ENCODE data around the gene ZBTB38. TPM values are rescaled to one million over a fixed set of nuclear protein-coding genes. Genes with fewer than 3 reads are reported as not detected.

Gene ZBTB38
- total RNA-seq, 1 experiment from 2014 or later = 46.7 TPM

GRCh38 chr3:141343865-141344271 is 24.4 kb upstream of the ZBTB38 start:
- H3K27me3 ChIP-seq (ENCODE audit: control insufficient read depth, insufficient read depth, low read length) = no peaks in the 10 kb centered on the region
- in situ Hi-C loops (cut with HindIII; ENCODE audit: low pct_unique_long_range_greater_than_20kb, low sequenced_read_pairs) (no loop called here), intact Hi-C loops (cut with micrococcal nuclease; ENCODE audit: unreplicated experiment) (no loop called here)
- no peaks in the 10 kb centered on the region for H3K9me3 ChIP-seq (ENCODE audit: control insufficient read depth, insufficient read depth, low read depth, low read length)
- H3K4me1 ChIP-seq (ENCODE audit: control insufficient read depth, insufficient read depth, low read length) = no peaks in the 10 kb centered on the region
- no peak overlapping the region for H3K4me3 ChIP-seq (ENCODE audit: low read depth in 2 of 2, low read length in 2 of 2)
- H3K27ac ChIP-seq (ENCODE audit: low read length) = no peak overlapping the region
- no peaks in the 10 kb centered on the region for H3K36me3 ChIP-seq (ENCODE audit: control insufficient read depth, insufficient read depth, low read length)
- ChIA-PET POLR2A (no interaction called here), CTCF (no interaction called here)
- TF ChIP-seq POLR2AphosphoS5 (IDR thresholded peaks at IDR 0.05; ENCODE audit: low read depth, low read length) (no peak), REST (IDR thresholded peaks at IDR 0.05; ENCODE audit: insufficient read depth in 1 of 2, low read depth in 2 of 2, low read length in 1 of 2) (no peak), TCF7L2 (IDR thresholded peaks at IDR 0.05; ENCODE audit: low read depth, low read length) (no peak), SIN3A (IDR thresholded peaks at IDR 0.05; ENCODE audit: borderline replicate concordance, insufficient read depth, low read depth, low read length) (no peak), CTCF (IDR thresholded peaks at IDR 0.05) (no peak)
- ATAC-seq (no peak), DNase-seq (ENCODE audit: low read depth, low spot score) (no peak)
- BruUV-seq (replicated peaks) = no TSS peak

- Histone ChIP-seq H3K4me3 (ENCODE audit: low read depth in 2 of 2, low read length in 2 of 2) (no peak overlapping the region), H3K36me3 (ENCODE audit: control insufficient read depth, insufficient read depth, low read length) (no peaks in the 10 kb centered on the region), H3K4me1 (ENCODE audit: control insufficient read depth, insufficient read depth, low read length) (no peaks in the 10 kb centered on the region), H3K27ac (ENCODE audit: low read length) (no peak overlapping the region), H3K27me3 (ENCODE audit: control insufficient read depth, insufficient read depth, low read length) (no peaks in the 10 kb centered on the region), H3K9me3 (ENCODE audit: control insufficient read depth, insufficient read depth, low read depth, low read length) (no peaks in the 10 kb centered on the region)
- DNase-seq (ENCODE audit: low read depth, low spot score) (no peak), ATAC-seq (no peak)
- in situ Hi-C loops (cut with HindIII; ENCODE audit: low pct_unique_long_range_greater_than_20kb, low sequenced_read_pairs) = no loop called here
- no TSS peak for BruUV-seq (replicated peaks)
- intact Hi-C loops (cut with micrococcal nuclease; ENCODE audit: unreplicated experiment) = no loop called here
- CTCF ChIA-PET = no interaction called here
- TF ChIP-seq POLR2AphosphoS5 (IDR thresholded peaks at IDR 0.05; ENCODE audit: low read depth, low read length) = no peak
- TF ChIP-seq REST (IDR thresholded peaks at IDR 0.05; ENCODE audit: insufficient read depth in 1 of 2, low read depth in 2 of 2, low read length in 1 of 2) = no peak
- no peak for TF ChIP-seq TCF7L2 (IDR thresholded peaks at IDR 0.05; ENCODE audit: low read depth, low read length)
- POLR2A ChIA-PET = interaction anchor here (0.6 kb wide), 1 partner anchor 56 kb away, joined by 3 read pairs; no protein-coding TSS in a partner anchor
Measured at GRCh38 chr3:141345528-141345927, 22.8 kb upstream of the ZBTB38 start.
